GM23338 (cell line): Measurements from ENCODE around the gene ZFP42. TPM values are rescaled to one million over a fixed set of nuclear protein-coding genes. Genes with fewer than 3 reads are reported as not detected.

Experiments
- ATAC-seq: fragments of 200-7000 bp; cut with Tn5 transposase; 3 replicates; pipeline ENCODE4 v1.9.1; 2020
- DNase-seq: peaks from one replicate; pipeline ENCODE4 v3.0.0-alpha.2; 2015; ENCODE audit warnings: low spot score
- H2AFZ ChIP-seq: fragments of 200-600 bp; sonication (generic); 2 replicates; pipeline ENCODE4 v1.8.0; 2016; ENCODE audit warnings: antibody characterized with exemption, mild to moderate bottlenecking, moderate library complexity
- H3F3A ChIP-seq: fragments of 200-600 bp; sonication (generic); replicated peaks from 2 replicates; pipeline ENCODE4 v1.8.0; 2017; ENCODE audit warnings: antibody characterized with exemption, mixed run types, low read depth
- H3K27ac ChIP-seq: fragments of 200-600 bp; sonication (generic); 2 replicates; pipeline ENCODE4 v1.6.1; 2016; ENCODE audit warnings: low read depth
- H3K27me3 ChIP-seq: fragments of 200-600 bp; sonication (generic); 2 replicates; pipeline ENCODE4 v1.8.0; 2016; ENCODE audit warnings: mild to moderate bottlenecking, mixed run types, moderate library complexity; ENCODE audit not compliant: insufficient read depth
- H3K36me3 ChIP-seq: fragments of 200-600 bp; sonication (generic); 2 replicates; pipeline ENCODE4 v1.8.0; 2016; ENCODE audit warnings: mild to moderate bottlenecking; ENCODE audit not compliant: insufficient read depth
- H3K4me1 ChIP-seq: fragments of 200-600 bp; sonication (generic); 2 replicates; pipeline ENCODE4 v1.8.0; 2016; ENCODE audit warnings: mild to moderate bottlenecking, moderate library complexity; ENCODE audit not compliant: insufficient read depth
- H3K4me2 ChIP-seq: fragments of 200-600 bp; sonication (generic); 2 replicates; pipeline ENCODE4 v1.7.1; 2017; ENCODE audit warnings: mixed run types
- H3K4me3 ChIP-seq: fragments of 200-600 bp; sonication (generic); 2 replicates; pipeline ENCODE4 v1.6.1; 2016; ENCODE audit warnings: mixed run types
- H3K79me2 ChIP-seq: fragments of 200-600 bp; sonication (generic); replicated peaks from 2 replicates; pipeline ENCODE4 v1.8.0; 2017; ENCODE audit warnings: mild to moderate bottlenecking; ENCODE audit not compliant: insufficient read depth
- H3K9me2 ChIP-seq: fragments of 200-600 bp; sonication (generic); 2 replicates; pipeline ENCODE4 v1.8.0; 2017; ENCODE audit not compliant: insufficient read depth
- H4K20me1 ChIP-seq: fragments of 200-600 bp; sonication (generic); replicated peaks from 2 replicates; pipeline ENCODE4 v1.8.0; 2017; ENCODE audit warnings: mild to moderate bottlenecking; ENCODE audit not compliant: insufficient read depth
- H3K27ac Mint-ChIP-seq: 2 replicates; pipeline ENCODE4 v1.8.0; 2020; ENCODE audit warnings: inconsistent platforms, mild to moderate bottlenecking, moderate library complexity, mixed read lengths
- H3K27me3 Mint-ChIP-seq: 3 replicates; pipeline ENCODE4 v1.8.0; 2022; ENCODE audit warnings: low read depth, mild to moderate bottlenecking, moderate library complexity, mixed read lengths, inconsistent platforms; ENCODE audit not compliant: insufficient read depth, poor library complexity
- H3K36me3 Mint-ChIP-seq: 3 replicates; pipeline ENCODE4 v1.8.0; 2021; ENCODE audit warnings: low read depth, mild to moderate bottlenecking, inconsistent platforms, moderate library complexity, mixed read lengths
- H3K4me1 Mint-ChIP-seq: 3 replicates; pipeline ENCODE4 v1.8.0; 2020; ENCODE audit warnings: mild to moderate bottlenecking, inconsistent platforms, mixed read lengths
- H3K4me3 Mint-ChIP-seq: 3 replicates; pipeline ENCODE4 v1.8.0; 2021; ENCODE audit warnings: moderate library complexity, mild to moderate bottlenecking, inconsistent platforms, mixed read lengths
- H3K9me3 Mint-ChIP-seq: 3 replicates; pipeline ENCODE4 v1.8.0; 2020; ENCODE audit warnings: moderate library complexity, mild to moderate bottlenecking, inconsistent platforms, mixed read lengths
- CREB1 ChIP-seq: fragments of 250-450 bp; sonication (Bioruptor Pico); IDR thresholded peaks from 2 replicates; pipeline ENCODE4 v1.5.0; 2020; ENCODE audit warnings: low read depth, mild to moderate bottlenecking, moderate library complexity
- CTCF ChIP-seq, 2 experiments: fragments of 200-600 bp in 1 of 2; sonication (generic) in 1 of 2; conservative IDR thresholded peaks; 2 replicates each; pipeline versions ENCODE4 v1.5.1 to v1.6.1; 2016 to 2017; ENCODE audit warnings: antibody characterized with exemption in 2 of 2, low read depth in 2 of 2, mild to moderate bottlenecking in 2 of 2, moderate library complexity in 1 of 2
- EZH2 ChIP-seq: fragments of 200-600 bp; sonication (generic); IDR thresholded peaks from one replicate; pipeline ENCODE4 v1.8.0; 2017; ENCODE audit warnings: antibody characterized with exemption, mild to moderate bottlenecking, low read depth; ENCODE audit not compliant: unreplicated experiment
- EZH2phosphoT487 ChIP-seq: fragments of 200-600 bp; sonication (generic); IDR thresholded peaks from one replicate; pipeline ENCODE4 v1.8.1; 2018; ENCODE audit warnings: antibody characterized with exemption; ENCODE audit not compliant: unreplicated experiment
- JUNB ChIP-seq: IDR thresholded peaks from one replicate; pipeline ENCODE4 v1.6.1; 2016; ENCODE audit warnings: antibody characterized with exemption; ENCODE audit not compliant: unreplicated experiment
- NANOG ChIP-seq: IDR thresholded peaks from 2 replicates; pipeline ENCODE4 v1.6.1; 2016; ENCODE audit warnings: antibody characterized with exemption, borderline replicate concordance
- POLR2AphosphoS5 ChIP-seq: IDR thresholded peaks from 2 replicates; pipeline ENCODE4 v1.6.1; 2016; ENCODE audit warnings: antibody characterized with exemption, low read depth
- REST ChIP-seq: IDR thresholded peaks from one replicate; pipeline ENCODE4 v1.6.1; 2018; ENCODE audit warnings: antibody characterized with exemption; ENCODE audit not compliant: unreplicated experiment
- STAT1 ChIP-seq: IDR thresholded peaks from one replicate; pipeline ENCODE4 v1.6.1; 2016; ENCODE audit warnings: antibody characterized with exemption; ENCODE audit not compliant: unreplicated experiment
- ZNF331 ChIP-seq: fragments of 250-450 bp; sonication (Bioruptor Pico); IDR thresholded peaks from 2 replicates; pipeline ENCODE4 v1.5.0; 2020; ENCODE audit warnings: low read depth, mild to moderate bottlenecking, moderate library complexity
- ZNF462 ChIP-seq: fragments of 250-450 bp; sonication (Bioruptor Pico); IDR thresholded peaks from 2 replicates; pipeline ENCODE4 v1.5.0; 2020; ENCODE audit warnings: mild to moderate bottlenecking, moderate library complexity
- polyA plus RNA-seq: library from polyadenylated mRNA; unstranded; fragments of >200 nt; fragmentation: Nextera tagmentation; extraction: Ambion mirVana; gene quantifications from 2 replicates; pipeline ENCODE4 v1.2.1, GENCODE V29; 2016
- total RNA-seq: library from RNA; depleted of rRNA; stranded (reverse); fragments of >200 nt; shearing (Covaris generic); gene quantifications from 2 replicates; pipeline ENCODE4 v1.2.3, GENCODE V29; 2014
- TF ChIP-seq, protein P1 (sequence below): IDR thresholded peaks from 2 replicates; pipeline ENCODE4 v1.6.1; 2016; ENCODE audit warnings: antibody characterized with exemption

The ZFP42 gene
- total and polyA plus RNA-seq, 2 experiments from 2014 or later: 70.0 to 111 TPM

DNA sequence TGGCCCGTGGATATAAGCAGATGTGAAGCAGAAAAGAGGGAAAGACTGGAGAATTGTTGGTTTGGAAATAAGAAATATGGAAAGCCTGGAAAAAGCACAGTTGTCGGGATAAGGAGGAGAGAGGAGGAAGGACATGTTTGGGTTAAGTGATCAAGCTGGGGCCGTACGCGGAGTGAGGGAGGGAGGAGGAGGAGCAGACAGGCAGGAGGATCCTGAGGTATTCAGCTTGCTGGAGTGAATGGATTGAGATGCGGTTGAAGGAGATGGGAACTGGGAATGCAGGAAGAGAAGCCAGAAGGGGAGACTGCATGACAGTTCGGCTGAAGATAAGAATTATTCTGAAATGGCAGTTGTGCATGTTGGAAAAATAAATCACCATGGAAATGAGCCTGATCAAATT lies 21.2 kb downstream of the ZFP42 start (continued):
- TF ChIP-seq, protein P1, sequence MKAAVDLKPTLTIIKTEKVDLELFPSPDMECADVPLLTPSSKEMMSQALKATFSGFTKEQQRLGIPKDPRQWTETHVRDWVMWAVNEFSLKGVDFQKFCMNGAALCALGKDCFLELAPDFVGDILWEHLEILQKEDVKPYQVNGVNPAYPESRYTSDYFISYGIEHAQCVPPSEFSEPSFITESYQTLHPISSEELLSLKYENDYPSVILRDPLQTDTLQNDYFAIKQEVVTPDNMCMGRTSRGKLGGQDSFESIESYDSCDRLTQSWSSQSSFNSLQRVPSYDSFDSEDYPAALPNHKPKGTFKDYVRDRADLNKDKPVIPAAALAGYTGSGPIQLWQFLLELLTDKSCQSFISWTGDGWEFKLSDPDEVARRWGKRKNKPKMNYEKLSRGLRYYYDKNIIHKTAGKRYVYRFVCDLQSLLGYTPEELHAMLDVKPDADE: no peak
- no peak for TF ChIP-seq STAT1

GRCh38 chr4:188018262-188018661 lies 22.7 kb downstream of the ZFP42 start:
- Histone ChIP-seq H3K79me2 (no peaks in the 10 kb centered on the region), H3K4me3 (no peak overlapping the region), H3K27ac (no peak overlapping the region), H3K36me3 (no peaks in the 10 kb centered on the region), H3K9me2 (no peaks in the 10 kb centered on the region), H3K27me3 (no peaks in the 10 kb centered on the region), H2AFZ (no peak overlapping the region), H3K4me2 (no peak overlapping the region), H3F3A (no peaks in the 10 kb centered on the region), H3K4me1 (peaks cover 51% of the 10 kb centered on the region), H4K20me1 (no peaks in the 10 kb centered on the region)
- peaks cover 5% of the 10 kb centered on the region; the same call in 1 of the 3 replicates for H3K9me3 Mint-ChIP-seq
- H3K4me1 Mint-ChIP-seq: peaks cover 56% of the 10 kb centered on the region
- H3K27me3 Mint-ChIP-seq: peaks cover 2% of the 10 kb centered on the region
- H3K4me3 Mint-ChIP-seq: no peak overlapping the region
- ATAC-seq (no peak), DNase-seq (no peak)
- H3K27ac Mint-ChIP-seq: no peak overlapping the region
- no peaks in the 10 kb centered on the region for H3K36me3 Mint-ChIP-seq
- no peak for TF ChIP-seq STAT1
- TF ChIP-seq ZNF331 (CRISPR knock-in tag): no peak
- no peak for TF ChIP-seq EZH2
- no peak for TF ChIP-seq CTCF (conservative IDR thresholded peaks at IDR 0.05; ENCODE audit: low read depth in 2 of 2)
- no peak for TF ChIP-seq NANOG
- TF ChIP-seq, protein P1: no peak
- no peak for TF ChIP-seq REST
- TF ChIP-seq POLR2AphosphoS5: no peak
- TF ChIP-seq JUNB: no peak
- no peak for TF ChIP-seq CREB1 (CRISPR knock-in tag)
- TF ChIP-seq ZNF462 (CRISPR knock-in tag): no peak
- no peak for TF ChIP-seq EZH2phosphoT487
